Measurements from ENCODE around the gene EDNRA. TPM values are rescaled to one million over a fixed set of nuclear protein-coding genes. Genes with fewer than 3 reads are reported as not detected.

EDNRA gene
- total RNA-seq, 1 experiment from 2014 or later = 0.13 TPM

DNA sequence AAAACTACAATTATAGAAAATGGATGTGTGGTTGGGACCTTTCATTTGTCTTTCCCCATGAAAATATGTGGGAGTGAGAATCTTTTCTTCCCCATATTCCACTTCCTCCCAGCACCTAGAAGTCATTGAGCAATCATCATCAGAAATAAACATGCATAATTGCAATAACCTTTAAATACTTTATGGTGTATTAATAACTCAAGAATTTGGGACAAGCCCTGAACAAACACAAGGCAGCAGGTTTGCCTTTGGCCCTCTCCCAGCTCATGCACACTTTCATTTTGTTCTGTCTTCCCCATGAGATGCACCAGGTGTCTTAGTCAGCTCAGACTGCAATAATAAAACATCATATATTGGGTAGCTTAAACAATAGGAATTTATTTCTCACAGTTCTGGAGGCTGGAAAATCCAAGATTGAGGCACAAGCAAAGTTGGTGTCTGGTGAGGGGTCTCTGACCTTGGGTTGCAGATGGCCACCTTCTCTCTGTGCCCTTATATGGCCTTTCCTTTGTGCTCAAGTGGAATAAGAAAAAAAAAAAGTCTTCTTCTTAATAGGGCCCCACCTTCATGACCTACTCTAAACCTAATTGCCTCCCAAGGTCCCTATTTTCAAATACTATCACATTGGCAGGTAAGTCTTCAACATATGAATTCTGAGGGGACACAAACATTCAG is 101.6 kb downstream of the EDNRA start:
- Histone ChIP-seq H3K9me3 (ENCODE audit: control insufficient read depth, insufficient read depth, low read depth, low read length) (no peaks in the 10 kb centered on the region), H3K36me3 (ENCODE audit: control insufficient read depth, insufficient read depth, low read length) (no peaks in the 10 kb centered on the region), H3K4me3 (ENCODE audit: low read depth in 2 of 2, low read length in 2 of 2) (no peak overlapping the region), H3K27me3 (ENCODE audit: control insufficient read depth, insufficient read depth, low read length) (no peaks in the 10 kb centered on the region), H3K4me1 (ENCODE audit: control insufficient read depth, insufficient read depth, low read length) (no peaks in the 10 kb centered on the region), H3K27ac (ENCODE audit: low read length) (no peak overlapping the region)
- ATAC-seq = no peak
- TF ChIP-seq CTCF (IDR thresholded peaks at IDR 0.05) (no peak), TCF7L2 (IDR thresholded peaks at IDR 0.05; ENCODE audit: low read depth, low read length) (no peak), POLR2AphosphoS5 (IDR thresholded peaks at IDR 0.05; ENCODE audit: low read depth, low read length) (no peak), SIN3A (IDR thresholded peaks at IDR 0.05; ENCODE audit: borderline replicate concordance, insufficient read depth, low read depth, low read length) (no peak)
- TF ChIP-seq, protein P1, sequence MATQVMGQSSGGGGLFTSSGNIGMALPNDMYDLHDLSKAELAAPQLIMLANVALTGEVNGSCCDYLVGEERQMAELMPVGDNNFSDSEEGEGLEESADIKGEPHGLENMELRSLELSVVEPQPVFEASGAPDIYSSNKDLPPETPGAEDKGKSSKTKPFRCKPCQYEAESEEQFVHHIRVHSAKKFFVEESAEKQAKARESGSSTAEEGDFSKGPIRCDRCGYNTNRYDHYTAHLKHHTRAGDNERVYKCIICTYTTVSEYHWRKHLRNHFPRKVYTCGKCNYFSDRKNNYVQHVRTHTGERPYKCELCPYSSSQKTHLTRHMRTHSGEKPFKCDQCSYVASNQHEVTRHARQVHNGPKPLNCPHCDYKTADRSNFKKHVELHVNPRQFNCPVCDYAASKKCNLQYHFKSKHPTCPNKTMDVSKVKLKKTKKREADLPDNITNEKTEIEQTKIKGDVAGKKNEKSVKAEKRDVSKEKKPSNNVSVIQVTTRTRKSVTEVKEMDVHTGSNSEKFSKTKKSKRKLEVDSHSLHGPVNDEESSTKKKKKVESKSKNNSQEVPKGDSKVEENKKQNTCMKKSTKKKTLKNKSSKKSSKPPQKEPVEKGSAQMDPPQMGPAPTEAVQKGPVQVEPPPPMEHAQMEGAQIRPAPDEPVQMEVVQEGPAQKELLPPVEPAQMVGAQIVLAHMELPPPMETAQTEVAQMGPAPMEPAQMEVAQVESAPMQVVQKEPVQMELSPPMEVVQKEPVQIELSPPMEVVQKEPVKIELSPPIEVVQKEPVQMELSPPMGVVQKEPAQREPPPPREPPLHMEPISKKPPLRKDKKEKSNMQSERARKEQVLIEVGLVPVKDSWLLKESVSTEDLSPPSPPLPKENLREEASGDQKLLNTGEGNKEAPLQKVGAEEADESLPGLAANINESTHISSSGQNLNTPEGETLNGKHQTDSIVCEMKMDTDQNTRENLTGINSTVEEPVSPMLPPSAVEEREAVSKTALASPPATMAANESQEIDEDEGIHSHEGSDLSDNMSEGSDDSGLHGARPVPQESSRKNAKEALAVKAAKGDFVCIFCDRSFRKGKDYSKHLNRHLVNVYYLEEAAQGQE (IDR thresholded peaks at IDR 0.05; ENCODE audit: insufficient read depth in 1 of 2, low read depth in 2 of 2, low read length in 1 of 2) = no peak
- POLR2A ChIA-PET = no interaction called here
- no TSS peak for BruUV-seq (replicated peaks)
- in situ Hi-C loops (cut with HindIII; ENCODE audit: low pct_unique_long_range_greater_than_20kb, low sequenced_read_pairs) (no loop called here), intact Hi-C loops (cut with micrococcal nuclease; ENCODE audit: unreplicated experiment) (no loop called here)
- CTCF ChIA-PET = no interaction called here
- no peak for DNase-seq (ENCODE audit: low read depth, low spot score)

- no peak for ATAC-seq
- intact Hi-C loops (cut with micrococcal nuclease; ENCODE audit: unreplicated experiment) (no loop called here), in situ Hi-C loops (cut with HindIII; ENCODE audit: low pct_unique_long_range_greater_than_20kb, low sequenced_read_pairs) (no loop called here)
- POLR2A ChIA-PET = no interaction called here
- Histone ChIP-seq H3K4me3 (ENCODE audit: low read depth in 2 of 2, low read length in 2 of 2) (no peak overlapping the region), H3K4me1 (ENCODE audit: control insufficient read depth, insufficient read depth, low read length) (no peaks in the 10 kb centered on the region), H3K9me3 (ENCODE audit: control insufficient read depth, insufficient read depth, low read depth, low read length) (no peaks in the 10 kb centered on the region), H3K27me3 (ENCODE audit: control insufficient read depth, insufficient read depth, low read length) (no peaks in the 10 kb centered on the region), H3K36me3 (ENCODE audit: control insufficient read depth, insufficient read depth, low read length) (no peaks in the 10 kb centered on the region), H3K27ac (ENCODE audit: low read length) (no peak overlapping the region)
- DNase-seq (ENCODE audit: low read depth, low spot score) = no peak
- TF ChIP-seq POLR2AphosphoS5 (IDR thresholded peaks at IDR 0.05; ENCODE audit: low read depth, low read length) = no peak
- TF ChIP-seq, protein P1 (IDR thresholded peaks at IDR 0.05; ENCODE audit: insufficient read depth in 1 of 2, low read depth in 2 of 2, low read length in 1 of 2) = no peak
- TF ChIP-seq CTCF (IDR thresholded peaks at IDR 0.05) = no peak
- no peak for TF ChIP-seq TCF7L2 (IDR thresholded peaks at IDR 0.05; ENCODE audit: low read depth, low read length)
- TF ChIP-seq SIN3A (IDR thresholded peaks at IDR 0.05; ENCODE audit: borderline replicate concordance, insufficient read depth, low read depth, low read length) = no peak
- BruUV-seq (replicated peaks) = no TSS peak
- CTCF ChIA-PET = no interaction called here
Observed at GRCh38 chr4:147583876-147584275, 103.0 kb downstream of the EDNRA start.
